Endothelial cell of umbilical vein (primary cell): ENCODE data around the gene GOLGA6B. TPM values are rescaled to one million over a fixed set of nuclear protein-coding genes. Genes with fewer than 3 reads are reported as not detected.

Experiments used
- BruUV-seq: library from RNA; stranded (reverse); fragments of 400-500 nt; replicated peaks from 2 replicates; lab custom pipeline; 2021; lab: Mats Ljungman, UMichigan
- CTCF ChIA-PET: fragments of 300-600, 350-600 bp; sonication (Branson Sonifier 250); formaldehyde crosslinking; loops from one replicate; lab custom pipeline; 2021; ENCODE audit warnings: antibody characterized with exemption, inconsistent platforms; lab: Charles Lee
- POLR2A ChIA-PET: fragments of 300-600, 350-600 bp; sonication (Branson Sonifier 250); formaldehyde crosslinking; loops from one replicate; lab custom pipeline; 2021; ENCODE audit warnings: antibody characterized with exemption, inconsistent platforms; lab: Charles Lee
- DNase-seq: peaks from one replicate; pipeline ENCODE4 v3.0.0-alpha.2; 2011; ENCODE audit warnings: low read depth, low spot score
- FAIRE-seq: peaks from 2 replicates; lab custom pipeline; 2011; peaks lifted over from hg19 to GRCh38; lab: Jason Lieb, UNC
- H2AFZ ChIP-seq: 2 replicates; pipeline ENCODE4 v1.6.0; 2012; ENCODE audit warnings: low read depth, low read length, control low read depth, inconsistent platforms
- H3K27ac ChIP-seq: 2 replicates; pipeline ENCODE4 v1.5.1; 2011; ENCODE audit warnings: low read depth, mild to moderate bottlenecking, control low read depth, low read length, moderate library complexity; ENCODE audit not compliant: insufficient read depth
- H3K27me3 ChIP-seq, 2 experiments: 2 replicates each; pipeline versions ENCODE4 v1.6.0 to v1.6.1; 2011; ENCODE audit warnings: low read length in 2 of 2, mixed read lengths in 1 of 2; ENCODE audit not compliant: control insufficient read depth in 2 of 2, insufficient read depth in 2 of 2
- H3K36me3 ChIP-seq, 2 experiments: 2 replicates in 1 of 2; 3 replicates in 1 of 2; pipeline ENCODE4 v1.5.1; 2011; ENCODE audit warnings: low read length in 2 of 2, mild to moderate bottlenecking in 1 of 2, moderate library complexity in 1 of 2; ENCODE audit not compliant: control insufficient read depth in 2 of 2, insufficient read depth in 2 of 2; ENCODE audit errors: extremely low read depth in 1 of 2
- H3K4me1 ChIP-seq: 3 replicates; pipeline ENCODE4 v1.5.1; 2011; ENCODE audit warnings: mild to moderate bottlenecking, low read length; ENCODE audit not compliant: control insufficient read depth, insufficient read depth; ENCODE audit errors: extremely low read depth
- H3K4me2 ChIP-seq: 2 replicates; pipeline ENCODE4 v1.6.1; 2011; ENCODE audit warnings: low read length, control low read depth, mixed read lengths; ENCODE audit not compliant: insufficient read depth
- H3K4me3 ChIP-seq, 3 experiments: fragments of 200-600 bp in 1 of 3; sonication (generic), shearing (Covaris generic) in 1 of 3; replicated peaks in 1 of 3; 2 replicates each; pipeline ENCODE4 v1.5.1; 2011 to 2016; ENCODE audit warnings: control low read depth in 3 of 3, low read length in 3 of 3, mild to moderate bottlenecking in 2 of 3, inconsistent platforms in 1 of 3, low read depth in 1 of 3, moderate library complexity in 1 of 3; ENCODE audit not compliant: insufficient read depth in 1 of 3
- H3K79me2 ChIP-seq: 2 replicates; pipeline ENCODE4 v1.6.0; 2012; ENCODE audit warnings: low read length, inconsistent platforms; ENCODE audit not compliant: control insufficient read depth, insufficient read depth
- H3K9ac ChIP-seq: replicated peaks from 2 replicates; pipeline ENCODE3; 2011; ENCODE audit warnings: low read length, control low read depth; ENCODE audit not compliant: insufficient read depth; ENCODE audit errors: extremely low read depth
- H3K9me1 ChIP-seq: replicated peaks from 3 replicates; pipeline ENCODE4 v1.6.0; 2011; ENCODE audit warnings: mild to moderate bottlenecking, low read length; ENCODE audit not compliant: control insufficient read depth, insufficient read depth; ENCODE audit errors: extremely low read depth
- H3K9me3 ChIP-seq: replicated peaks from 2 replicates; pipeline ENCODE4 v1.5.1; 2012; ENCODE audit warnings: low read length, inconsistent platforms; ENCODE audit not compliant: control insufficient read depth, insufficient read depth
- H4K20me1 ChIP-seq: replicated peaks from 2 replicates; pipeline ENCODE3; 2011; ENCODE audit warnings: mild to moderate bottlenecking, low read length; ENCODE audit not compliant: control insufficient read depth, insufficient read depth; ENCODE audit errors: extremely low read depth
- EZH2 ChIP-seq: IDR thresholded peaks from 2 replicates; pipeline ENCODE4 v1.6.1; 2012; ENCODE audit warnings: borderline replicate concordance, low read depth, mild to moderate bottlenecking, moderate library complexity, low read length, inconsistent platforms; ENCODE audit not compliant: severe bottlenecking
- FOS ChIP-seq: IDR thresholded peaks from 2 replicates; pipeline ENCODE4 v1.6.1; 2011; ENCODE audit warnings: mild to moderate bottlenecking, low read length, moderate library complexity, borderline replicate concordance; ENCODE audit not compliant: insufficient read depth
- GATA2 ChIP-seq: IDR thresholded peaks from 2 replicates; pipeline ENCODE4 v1.7.0; 2011; ENCODE audit warnings: low read depth, mild to moderate bottlenecking, moderate library complexity, mixed read lengths, low read length; ENCODE audit not compliant: insufficient read length, insufficient read depth
- JUN ChIP-seq: IDR thresholded peaks from 2 replicates; pipeline ENCODE4 v1.6.1; 2011; ENCODE audit warnings: borderline replicate concordance, low read depth; ENCODE audit not compliant: insufficient read length, insufficient read depth
- MYC ChIP-seq: IDR thresholded peaks from one replicate; pipeline ENCODE4 v1.6.1; 2011; ENCODE audit warnings: mild to moderate bottlenecking, low read depth, low read length
- POLR2A ChIP-seq: IDR thresholded peaks from 2 replicates; pipeline ENCODE4 v1.6.1; 2012; ENCODE audit warnings: low read depth, mild to moderate bottlenecking, control low read depth, low read length
- POLR2AphosphoS5 ChIP-seq: IDR thresholded peaks from 2 replicates; pipeline ENCODE4 v1.6.1; 2012; ENCODE audit warnings: low read depth, mild to moderate bottlenecking, control low read depth, low read length, moderate library complexity; ENCODE audit not compliant: insufficient read depth
- dilution Hi-C: fragments of 300-500 bp; cut with MboI; formaldehyde crosslinking; loops from one replicate; pipeline ENCODE4 v1.15.0; 2019; ENCODE audit warnings: low sequenced_read_pairs; ENCODE audit not compliant: extremely low pct_ligation_motif_present
- intact Hi-C: fragments of 100-400 bp; cut with micrococcal nuclease; formaldehyde crosslinking; loops from one replicate; pipeline ENCODE4 v1.10.0; 2022
- polyA plus RNA-seq, 4 experiments: library from polyadenylated mRNA; depleted of rRNA in 3 of 4; stranded (reverse) in 3 of 4; unstranded in 1 of 4; fragments of >200 nt; gene quantifications; 2 replicates each; pipeline versions ENCODE4 v1.2.1 to v1.2.3, GENCODE V29; 2011 to 2012; ENCODE audit warnings: missing spikeins in 1 of 4
- total RNA-seq: library from RNA; stranded (reverse); gene quantifications from 2 replicates; pipeline ENCODE4 v1.2.3, GENCODE V29; 2021
- TF ChIP-seq, protein P1 (sequence below), 2 donors: IDR thresholded peaks; 1 replicate in 1 of 2; 2 replicates in 1 of 2; pipeline ENCODE4 v1.5.1; 2011; ENCODE audit warnings: low read length in 2 of 2, mild to moderate bottlenecking in 2 of 2, moderate library complexity in 2 of 2, control low read depth in 1 of 2, inconsistent platforms in 1 of 2, low read depth in 1 of 2; ENCODE audit not compliant: insufficient read depth in 1 of 2; ENCODE audit errors: extremely low read depth in 1 of 2
- TF ChIP-seq, protein P2 (sequence below): IDR thresholded peaks from 2 replicates; pipeline ENCODE4 v1.6.1; 2011; ENCODE audit not compliant: insufficient read depth, insufficient read length

The GOLGA6B gene
- total and polyA plus RNA-seq, 2 donors (not counting 3 experiments of a cell fraction or from before 2014, with no cell fraction given) = not detected

DNA sequence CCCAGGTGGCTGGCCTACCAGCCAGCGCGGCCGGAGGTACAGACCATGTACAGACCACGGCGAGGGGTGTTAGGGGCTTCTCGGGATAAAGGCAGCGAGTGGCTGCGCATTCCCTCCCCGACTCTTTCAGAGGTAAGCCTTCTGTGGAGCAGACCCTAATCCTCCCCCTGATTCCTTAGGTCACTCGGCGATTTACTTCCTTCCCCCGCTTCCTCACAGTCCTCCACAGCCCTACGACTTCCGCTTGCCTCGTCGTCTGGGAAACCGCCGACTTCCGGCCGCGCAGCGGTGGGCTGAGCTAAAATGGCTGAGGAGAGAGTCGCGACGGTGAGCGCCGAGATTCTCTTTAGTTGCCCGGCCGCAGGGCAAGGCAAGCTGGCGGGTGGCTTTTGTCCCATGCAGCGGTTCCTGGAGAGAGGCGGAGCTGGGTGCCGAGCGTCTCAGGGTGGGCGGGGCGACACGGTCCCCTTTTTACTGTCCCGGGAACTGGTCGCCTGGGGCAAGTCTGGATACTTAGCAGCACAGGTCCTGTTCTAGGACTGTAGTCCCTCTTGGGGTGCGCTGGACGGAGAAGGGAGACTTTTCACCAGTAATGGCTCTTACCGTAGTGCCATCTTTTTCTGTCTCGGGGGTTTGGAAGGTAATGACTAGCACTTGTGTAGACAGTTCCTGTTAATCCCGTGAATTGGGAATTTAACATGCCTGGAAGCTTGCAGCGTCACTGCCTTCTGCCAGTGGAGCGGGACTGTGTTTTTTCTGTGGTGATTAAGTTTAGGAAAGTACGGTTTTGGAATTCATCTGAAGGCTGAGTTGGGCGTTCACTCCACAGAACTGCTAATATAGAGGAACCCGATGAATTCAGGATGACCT is 31.7 kb downstream of the GOLGA6B start, which contains the start of the genes BBS4 and HIGD2B:
Gene BBS4, plus strand, starts transcription at position 283 of the 870 bp plus-strand sequence. Its CDS starts 21 bp downstream, at position 304.
Gene HIGD2B, minus strand, starts transcription at position 258 of the 870 bp plus-strand sequence. CDS start 9,808 bp downstream, outside the sequence.
- TSS peak; percentile 83 for BruUV-seq
- Histone ChIP-seq H3K4me1 (peaks cover 9% of the 10 kb centered on the region), H3K27me3 (no peaks in the 10 kb centered on the region), H4K20me1 (no peaks in the 10 kb centered on the region), H3K4me2 (peak within 1 kb of the TSS; percentile 93), H3K36me3 (no peaks in the 10 kb centered on the region), H3K4me3 (peak within 1 kb of the TSS; percentile 54 to 79 (median 72)), H3K79me2 (no peaks in the 10 kb centered on the region), H3K9me3 (no peaks in the 10 kb centered on the region), H2AFZ (peak within 1 kb of the TSS; percentile 95), H3K9me1 (no peaks in the 10 kb centered on the region), H3K27ac (peak within 1 kb of the TSS; percentile 67), H3K9ac (peak within 1 kb of the TSS; percentile 72)
- dilution Hi-C loops (no loop called here), intact Hi-C loops (loop anchor here (5.0 kb wide), 2 partner anchors 89 to 96 kb away; partner anchors contain the start of gene ADPGK)
- ChIA-PET POLR2A (no interaction called here), CTCF (interaction anchor here (0.9 to 3.2 kb wide), 6 partner anchors 12 to 98 kb away, joined by 3 to 11 read pairs (median 6); no protein-coding TSS in a partner anchor)
- TF ChIP-seq POLR2AphosphoS5 = peak; percentile 39
- no peak for TF ChIP-seq FOS
- TF ChIP-seq POLR2A = peak; percentile 62
- DNase-seq (peak; percentile 87), FAIRE-seq (peak; percentile 97)

DNA sequence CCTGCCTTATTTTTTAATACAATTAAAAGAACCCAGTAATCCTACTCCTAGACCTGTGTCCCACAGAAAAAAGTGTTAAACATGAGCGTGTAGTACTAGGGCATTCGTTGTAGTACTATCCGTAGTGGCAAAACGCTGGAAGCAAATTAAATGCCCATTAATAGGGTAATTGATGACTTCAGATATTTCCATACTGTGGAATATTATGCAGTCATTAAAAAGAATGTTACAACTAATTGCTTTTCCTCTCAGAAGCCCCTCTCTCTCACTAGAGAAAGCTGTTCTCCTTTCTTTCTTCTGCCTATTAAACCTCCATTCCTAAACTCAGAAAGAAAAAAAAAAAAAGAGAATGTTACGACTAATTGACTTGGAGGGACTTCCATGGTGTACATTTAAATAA is 34.2 kb downstream of the GOLGA6B start:
- H3K4me2 ChIP-seq = no peak overlapping the region
- TF ChIP-seq MYC (no peak), POLR2AphosphoS5 (no peak), FOS (no peak), POLR2A (no peak), EZH2 (no peak), JUN (no peak), GATA2 (no peak)
- TF ChIP-seq, protein P1, sequence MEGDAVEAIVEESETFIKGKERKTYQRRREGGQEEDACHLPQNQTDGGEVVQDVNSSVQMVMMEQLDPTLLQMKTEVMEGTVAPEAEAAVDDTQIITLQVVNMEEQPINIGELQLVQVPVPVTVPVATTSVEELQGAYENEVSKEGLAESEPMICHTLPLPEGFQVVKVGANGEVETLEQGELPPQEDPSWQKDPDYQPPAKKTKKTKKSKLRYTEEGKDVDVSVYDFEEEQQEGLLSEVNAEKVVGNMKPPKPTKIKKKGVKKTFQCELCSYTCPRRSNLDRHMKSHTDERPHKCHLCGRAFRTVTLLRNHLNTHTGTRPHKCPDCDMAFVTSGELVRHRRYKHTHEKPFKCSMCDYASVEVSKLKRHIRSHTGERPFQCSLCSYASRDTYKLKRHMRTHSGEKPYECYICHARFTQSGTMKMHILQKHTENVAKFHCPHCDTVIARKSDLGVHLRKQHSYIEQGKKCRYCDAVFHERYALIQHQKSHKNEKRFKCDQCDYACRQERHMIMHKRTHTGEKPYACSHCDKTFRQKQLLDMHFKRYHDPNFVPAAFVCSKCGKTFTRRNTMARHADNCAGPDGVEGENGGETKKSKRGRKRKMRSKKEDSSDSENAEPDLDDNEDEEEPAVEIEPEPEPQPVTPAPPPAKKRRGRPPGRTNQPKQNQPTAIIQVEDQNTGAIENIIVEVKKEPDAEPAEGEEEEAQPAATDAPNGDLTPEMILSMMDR (IDR thresholded peaks at IDR 0.05; ENCODE audit: extremely low read depth in 1 of 2, insufficient read depth in 1 of 2, low read depth in 1 of 2, low read length in 2 of 2) = no peak
- TF ChIP-seq, protein P2, sequence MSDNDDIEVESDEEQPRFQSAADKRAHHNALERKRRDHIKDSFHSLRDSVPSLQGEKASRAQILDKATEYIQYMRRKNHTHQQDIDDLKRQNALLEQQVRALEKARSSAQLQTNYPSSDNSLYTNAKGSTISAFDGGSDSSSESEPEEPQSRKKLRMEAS = no peak
- H3K4me1 ChIP-seq = peaks cover 9% of the 10 kb centered on the region
- no peaks in the 10 kb centered on the region for H3K27me3 ChIP-seq
- no TSS peak for BruUV-seq
- H3K4me3 ChIP-seq = no peak overlapping the region
- H3K27ac ChIP-seq = no peak overlapping the region
- intact Hi-C loops = loop anchor here (5.0 kb wide), 2 partner anchors 91 to 94 kb away; partner anchors contain the start of gene ADPGK
- H3K9ac ChIP-seq = no peak overlapping the region
- no peaks in the 10 kb centered on the region for H3K9me3 ChIP-seq
- DNase-seq (no peak), FAIRE-seq (no peak)
- ChIA-PET CTCF (interaction anchor here (1.4 kb wide), 1 partner anchor 34 kb away, joined by 4 read pairs; no protein-coding TSS in a partner anchor), POLR2A (no interaction called here)
- dilution Hi-C loops = no loop called here
- H3K79me2 ChIP-seq = no peaks in the 10 kb centered on the region
- H4K20me1 ChIP-seq = no peaks in the 10 kb centered on the region
- H3K9me1 ChIP-seq = no peaks in the 10 kb centered on the region
- H2AFZ ChIP-seq = no peak overlapping the region
- H3K36me3 ChIP-seq = no peaks in the 10 kb centered on the region
